ENCODE results near the gene CADPS2.

- TF ChIP-seq CTCF (IDR thresholded peaks at IDR 0.05) (no peak), ZFX (IDR thresholded peaks at IDR 0.05; ENCODE audit: borderline replicate concordance) (no peak)
Measured at GRCh38 chr7:122691569-122692235, 194.6 kb downstream of the CADPS2 start.
